ENCODE results near the gene BCO1. TPM values are rescaled to one million over a fixed set of nuclear protein-coding genes. Genes with fewer than 3 reads are reported as not detected.

The BCO1 gene
- total RNA-seq, 1 experiment from 2014 or later, result not detected

- no TSS peak for BruUV-seq (replicated peaks)
- Mint-ChIP-seq H3K27ac (ENCODE audit: low read depth, unreplicated experiment) (peak overlapping the region; percentile 92), H3K4me1 (ENCODE audit: insufficient read depth, unreplicated experiment) (peaks cover 22% of the 10 kb centered on the region), H3K36me3 (ENCODE audit: insufficient read depth, unreplicated experiment) (no peaks in the 10 kb centered on the region), H3K9me3 (ENCODE audit: unreplicated experiment) (no peaks in the 10 kb centered on the region), H3K4me3 (ENCODE audit: unreplicated experiment) (peak overlapping the region; percentile 43), H3K27me3 (ENCODE audit: insufficient read depth, unreplicated experiment) (no peaks in the 10 kb centered on the region)
- ChIA-PET CTCF (interaction anchor here (0.6 to 2.0 kb wide), 3 partner anchors 15 to 89 kb away, joined by 3 to 5 read pairs (median 3); no protein-coding TSS in a partner anchor), POLR2A (interaction anchor here (0.6 to 2.5 kb wide), 5 partner anchors 20 to 258 kb away, joined by 3 to 17 read pairs (median 4); partner anchors contain the start of genes C16orf46 and GAN)
- peak; percentile 37 for DNase-seq (ENCODE audit: unreplicated experiment)
- intact Hi-C loops (cut with micrococcal nuclease), result no loop called here
- TF ChIP-seq, protein P1, sequence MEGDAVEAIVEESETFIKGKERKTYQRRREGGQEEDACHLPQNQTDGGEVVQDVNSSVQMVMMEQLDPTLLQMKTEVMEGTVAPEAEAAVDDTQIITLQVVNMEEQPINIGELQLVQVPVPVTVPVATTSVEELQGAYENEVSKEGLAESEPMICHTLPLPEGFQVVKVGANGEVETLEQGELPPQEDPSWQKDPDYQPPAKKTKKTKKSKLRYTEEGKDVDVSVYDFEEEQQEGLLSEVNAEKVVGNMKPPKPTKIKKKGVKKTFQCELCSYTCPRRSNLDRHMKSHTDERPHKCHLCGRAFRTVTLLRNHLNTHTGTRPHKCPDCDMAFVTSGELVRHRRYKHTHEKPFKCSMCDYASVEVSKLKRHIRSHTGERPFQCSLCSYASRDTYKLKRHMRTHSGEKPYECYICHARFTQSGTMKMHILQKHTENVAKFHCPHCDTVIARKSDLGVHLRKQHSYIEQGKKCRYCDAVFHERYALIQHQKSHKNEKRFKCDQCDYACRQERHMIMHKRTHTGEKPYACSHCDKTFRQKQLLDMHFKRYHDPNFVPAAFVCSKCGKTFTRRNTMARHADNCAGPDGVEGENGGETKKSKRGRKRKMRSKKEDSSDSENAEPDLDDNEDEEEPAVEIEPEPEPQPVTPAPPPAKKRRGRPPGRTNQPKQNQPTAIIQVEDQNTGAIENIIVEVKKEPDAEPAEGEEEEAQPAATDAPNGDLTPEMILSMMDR (IDR thresholded peaks at IDR 0.05; ENCODE audit: unreplicated experiment), result no peak
Measured at GRCh38 chr16:81293909-81294802, 55.7 kb downstream of the BCO1 start.

GRCh38 chr16:81296631-81297030 is 58.1 kb downstream of the BCO1 start:
- Mint-ChIP-seq H3K36me3 (ENCODE audit: insufficient read depth, unreplicated experiment) (no peaks in the 10 kb centered on the region), H3K27ac (ENCODE audit: low read depth, unreplicated experiment) (no peak overlapping the region), H3K9me3 (ENCODE audit: unreplicated experiment) (no peaks in the 10 kb centered on the region), H3K4me1 (ENCODE audit: insufficient read depth, unreplicated experiment) (peaks cover 22% of the 10 kb centered on the region), H3K4me3 (ENCODE audit: unreplicated experiment) (no peak overlapping the region), H3K27me3 (ENCODE audit: insufficient read depth, unreplicated experiment) (no peaks in the 10 kb centered on the region)
- DNase-seq (ENCODE audit: unreplicated experiment), result no peak
- intact Hi-C loops (cut with micrococcal nuclease), result no loop called here
- TF ChIP-seq, protein P1 (IDR thresholded peaks at IDR 0.05; ENCODE audit: unreplicated experiment), result no peak
- CTCF ChIA-PET, result no interaction called here
- BruUV-seq (replicated peaks), result no TSS peak
- POLR2A ChIA-PET, result interaction anchor here (1.5 kb wide), 1 partner anchor 18 kb away, joined by 5 read pairs; the partner anchor contains the start of gene GAN

DNA sequence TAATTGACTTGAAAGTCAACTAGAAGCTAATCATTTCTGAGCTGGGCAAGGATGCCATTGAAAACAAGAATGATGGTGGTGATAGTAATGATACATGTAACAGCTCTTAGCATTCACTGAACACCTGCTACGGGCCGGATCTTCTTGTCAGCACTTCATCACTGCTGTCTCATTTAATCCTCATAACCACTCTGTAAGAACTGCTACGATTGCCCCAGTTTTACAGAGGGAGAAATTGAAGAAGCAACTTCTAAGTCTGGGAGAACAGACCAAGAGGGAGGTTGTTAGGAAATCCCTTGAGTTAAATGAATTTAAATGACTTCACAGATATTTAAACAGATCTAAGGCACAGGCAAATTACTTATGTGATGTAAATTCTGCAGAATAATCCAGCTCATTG is 69.3 kb downstream of the BCO1 start:
- H3K27ac Mint-ChIP-seq (ENCODE audit: low read depth, unreplicated experiment), result no peak overlapping the region
- no peaks in the 10 kb centered on the region for H3K27me3 Mint-ChIP-seq (ENCODE audit: insufficient read depth, unreplicated experiment)
- no peaks in the 10 kb centered on the region for H3K9me3 Mint-ChIP-seq (ENCODE audit: unreplicated experiment)
- ChIA-PET CTCF (interaction anchor here (1.9 kb wide), 1 partner anchor 47 kb away, joined by 5 read pairs; no protein-coding TSS in a partner anchor), POLR2A (interaction anchor here (1.1 kb wide), 1 partner anchor 9 kb away, joined by 3 read pairs; no protein-coding TSS in a partner anchor)
- no peaks in the 10 kb centered on the region for H3K4me1 Mint-ChIP-seq (ENCODE audit: insufficient read depth, unreplicated experiment)
- H3K36me3 Mint-ChIP-seq (ENCODE audit: insufficient read depth, unreplicated experiment), result no peaks in the 10 kb centered on the region
- no peak overlapping the region for H3K4me3 Mint-ChIP-seq (ENCODE audit: unreplicated experiment)
- BruUV-seq (replicated peaks), result no TSS peak
- DNase-seq (ENCODE audit: unreplicated experiment), result no peak
- TF ChIP-seq, protein P1 (IDR thresholded peaks at IDR 0.05; ENCODE audit: unreplicated experiment), result no peak
- intact Hi-C loops (cut with micrococcal nuclease), result no loop called here

GRCh38 chr16:81310045-81310644 is 71.7 kb downstream of the BCO1 start:
- H3K27ac Mint-ChIP-seq (ENCODE audit: low read depth, unreplicated experiment), result no peak overlapping the region
- no peak overlapping the region for H3K4me3 Mint-ChIP-seq (ENCODE audit: unreplicated experiment)
- TF ChIP-seq, protein P1 (IDR thresholded peaks at IDR 0.05; ENCODE audit: unreplicated experiment), result no peak
- peaks cover 15% of the 10 kb centered on the region for H3K4me1 Mint-ChIP-seq (ENCODE audit: insufficient read depth, unreplicated experiment)
- intact Hi-C loops (cut with micrococcal nuclease), result loop anchor here (10.0 kb wide), 1 partner anchor 275 kb away; the partner anchor contains the start of gene ATMIN
- CTCF ChIA-PET, result interaction anchor here (0.9 to 2.4 kb wide), 5 partner anchors 9 to 94 kb away, joined by 3 to 9 read pairs (median 3); partner anchors contain the start of gene BCO1
- no peaks in the 10 kb centered on the region for H3K27me3 Mint-ChIP-seq (ENCODE audit: insufficient read depth, unreplicated experiment)
- no peaks in the 10 kb centered on the region for H3K9me3 Mint-ChIP-seq (ENCODE audit: unreplicated experiment)
- BruUV-seq (replicated peaks), result no TSS peak
- no peaks in the 10 kb centered on the region for H3K36me3 Mint-ChIP-seq (ENCODE audit: insufficient read depth, unreplicated experiment)
- DNase-seq (ENCODE audit: unreplicated experiment), result no peak
- POLR2A ChIA-PET, result interaction anchor here (0.7 to 1.7 kb wide), 4 partner anchors 10 to 47 kb away, joined by 3 to 5 read pairs (median 4); no protein-coding TSS in a partner anchor
